RWPE1 (cell line): ENCODE data around the gene IL24.
A peak's percentile ranks its signal among the peaks of the same experiment; 100 is the strongest.

Experiments
- CTCF ChIA-PET: fragments of 350-600 bp; sonication (Branson Sonifier 250); formaldehyde crosslinking; extraction: SDS; loops from one replicate; lab custom pipeline; 2021; lab: Yijun Ruan, JAX
- POLR2A ChIA-PET: fragments of 400-600 bp; formaldehyde crosslinking; extraction: SDS; loops from one replicate; lab custom pipeline; 2020; ENCODE audit warnings: antibody characterized with exemption; ENCODE audit not compliant: low non-redundant PET; lab: Yijun Ruan, JAX
- DNase-seq: peaks from one replicate; pipeline ENCODE4 v3.0.0; 2012; ENCODE audit warnings: low spot score
- H3K27ac ChIP-seq: fragments of 450-650 bp; 2 replicates; pipeline ENCODE4 v1.5.1; 2017
- TF ChIP-seq, protein P1 (sequence below): fragments of 450-650 bp; conservative IDR thresholded peaks from 2 replicates; pipeline ENCODE4 v1.5.1; 2017; ENCODE audit warnings: low read depth, mild to moderate bottlenecking

The IL24 gene

GRCh38 chr1:206855859-206856258 is 41.4 kb upstream of the IL24 start:
- TF ChIP-seq, protein P1, sequence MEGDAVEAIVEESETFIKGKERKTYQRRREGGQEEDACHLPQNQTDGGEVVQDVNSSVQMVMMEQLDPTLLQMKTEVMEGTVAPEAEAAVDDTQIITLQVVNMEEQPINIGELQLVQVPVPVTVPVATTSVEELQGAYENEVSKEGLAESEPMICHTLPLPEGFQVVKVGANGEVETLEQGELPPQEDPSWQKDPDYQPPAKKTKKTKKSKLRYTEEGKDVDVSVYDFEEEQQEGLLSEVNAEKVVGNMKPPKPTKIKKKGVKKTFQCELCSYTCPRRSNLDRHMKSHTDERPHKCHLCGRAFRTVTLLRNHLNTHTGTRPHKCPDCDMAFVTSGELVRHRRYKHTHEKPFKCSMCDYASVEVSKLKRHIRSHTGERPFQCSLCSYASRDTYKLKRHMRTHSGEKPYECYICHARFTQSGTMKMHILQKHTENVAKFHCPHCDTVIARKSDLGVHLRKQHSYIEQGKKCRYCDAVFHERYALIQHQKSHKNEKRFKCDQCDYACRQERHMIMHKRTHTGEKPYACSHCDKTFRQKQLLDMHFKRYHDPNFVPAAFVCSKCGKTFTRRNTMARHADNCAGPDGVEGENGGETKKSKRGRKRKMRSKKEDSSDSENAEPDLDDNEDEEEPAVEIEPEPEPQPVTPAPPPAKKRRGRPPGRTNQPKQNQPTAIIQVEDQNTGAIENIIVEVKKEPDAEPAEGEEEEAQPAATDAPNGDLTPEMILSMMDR: no peak
- CTCF ChIA-PET: interaction anchor here (0.8 to 1.5 kb wide), 4 partner anchors 9 to 53 kb away, joined by 3 to 5 read pairs (median 3); partner anchors contain the start of gene IL20
- H3K27ac ChIP-seq: no peak overlapping the region
- POLR2A ChIA-PET: no interaction called here
- no peak for DNase-seq

- TF ChIP-seq, protein P1: no peak
- no peak overlapping the region for H3K27ac ChIP-seq
- ChIA-PET POLR2A (no interaction called here), CTCF (interaction anchor here (0.7 to 1.4 kb wide), 5 partner anchors 8 to 244 kb away, joined by 3 to 4 read pairs (median 3); partner anchors contain the start of gene IL20)
- DNase-seq: no peak
These were observed 40.4 kb upstream of the IL24 start for GRCh38 chr1:206856674-206857464.

GRCh38 chr1:206859082-206859521 is 38.1 kb upstream of the IL24 start:
- CTCF ChIA-PET: interaction anchor here (1.0 to 2.1 kb wide), 4 partner anchors 27 to 123 kb away, joined by 3 to 5 read pairs (median 3); no protein-coding TSS in a partner anchor
- TF ChIP-seq, protein P1: no peak
- DNase-seq: no peak
- H3K27ac ChIP-seq: no peak overlapping the region
- POLR2A ChIA-PET: no interaction called here

GRCh38 chr1:206860165-206860564 is 37.1 kb upstream of the IL24 start:
- no peak for DNase-seq
- ChIA-PET POLR2A (interaction anchor here (0.5 to 0.6 kb wide), 2 partner anchors 88 to 299 kb away, joined by 3 read pairs; partner anchors contain the start of gene IL10), CTCF (interaction anchor here (1.0 to 2.1 kb wide), 3 partner anchors 28 to 122 kb away, joined by 3 to 5 read pairs (median 3); no protein-coding TSS in a partner anchor)
- H3K27ac ChIP-seq: no peak overlapping the region
- TF ChIP-seq, protein P1: no peak

- ChIA-PET CTCF (interaction anchor here (1.6 to 3.0 kb wide), 3 partner anchors 18 to 54 kb away, joined by 4 to 21 read pairs (median 5); no protein-coding TSS in a partner anchor), POLR2A (no interaction called here)
- TF ChIP-seq, protein P1: no peak
- H3K27ac ChIP-seq: no peak overlapping the region
- no peak for DNase-seq
These were observed 34.0 kb upstream of the IL24 start for GRCh38 chr1:206863266-206863665.

DNA sequence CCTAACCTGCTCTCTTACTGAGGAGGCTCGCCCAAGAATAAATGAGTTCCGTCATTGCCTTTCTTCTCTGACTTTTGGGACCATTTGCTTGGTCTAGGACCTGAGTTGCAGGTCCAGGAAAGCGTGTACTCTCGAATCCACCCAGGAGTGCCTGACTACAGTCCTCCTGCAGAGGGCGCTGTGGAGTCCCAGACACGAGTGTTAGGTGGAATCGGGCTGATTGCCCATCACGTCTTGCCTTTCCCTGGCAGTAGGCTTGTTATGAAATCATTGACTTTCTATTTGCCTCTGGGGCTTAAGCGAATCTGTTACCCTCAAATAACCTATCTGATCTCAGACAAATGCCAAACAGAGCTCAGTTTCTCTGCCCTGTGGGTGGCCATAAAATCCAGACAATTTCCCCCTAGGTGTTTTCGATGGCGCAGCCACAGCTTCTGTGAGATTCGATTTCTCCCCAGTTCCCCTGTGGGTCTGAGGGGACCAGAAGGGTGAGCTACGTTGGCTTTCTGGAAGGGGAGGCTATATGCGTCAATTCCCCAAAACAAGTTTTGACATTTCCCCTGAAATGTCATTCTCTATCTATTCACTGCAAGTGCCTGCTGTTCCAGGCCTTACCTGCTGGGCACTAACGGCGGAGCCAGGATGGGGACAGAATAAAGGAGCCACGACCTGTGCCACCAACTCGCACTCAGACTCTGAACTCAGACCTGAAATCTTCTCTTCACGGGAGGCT is 32.1 kb upstream of the IL24 start, which contains the start of gene IL20:
Gene IL20 (plus strand): TSS at position 685 of the 733 bp plus-strand sequence. CDS start 230 bp downstream, outside the sequence.
- DNase-seq: peak; percentile 78
- ChIA-PET POLR2A (no interaction called here), CTCF (interaction anchor here (0.6 to 3.0 kb wide), 23 partner anchors 9 to 287 kb away, joined by 3 to 21 read pairs (median 3); no protein-coding TSS in a partner anchor)
- TF ChIP-seq, protein P1: peak; percentile 76
- no peak within 1 kb of the TSS for H3K27ac ChIP-seq
